Ovary (tissue), 9 donors: ENCODE measurements around the gene SF3A2. TPM values are rescaled to one million over a fixed set of nuclear protein-coding genes. Genes with fewer than 3 reads are reported as not detected.
A peak's percentile ranks its signal among the peaks of the same experiment; 100 is the strongest.

Experiments used
- DNase-seq, 5 donors: peaks; one replicate each; pipeline ENCODE4 v3.0.0-alpha.2; 2019 to 2020
- H3K27ac ChIP-seq, 2 donors: fragments of 200-600 bp; one replicate each; pipeline versions ENCODE4 v1.5.1 to v1.8.0; 2019 to 2022
- H3K27me3 ChIP-seq: fragments of 200-600 bp; one replicate; pipeline ENCODE4 v1.8.0; 2022
- H3K36me3 ChIP-seq: fragments of 200-600 bp; sonication (generic); one replicate; pipeline ENCODE4 v1.5.1; 2019
- H3K4me1 ChIP-seq: one replicate; pipeline ENCODE4 v1.8.1; 2013; ENCODE audit warnings: mild to moderate bottlenecking, moderate library complexity; ENCODE audit not compliant: insufficient read depth
- H3K4me3 ChIP-seq: fragments of 200-600 bp; sonication (generic); one replicate; pipeline ENCODE4 v1.5.1; 2017
- H3K9me3 ChIP-seq, 2 donors: fragments of 200-600 bp in 1 of 2; sonication (generic) in 1 of 2; one replicate each; pipeline versions ENCODE4 v1.5.1 to v1.8.1; 2013 to 2019; ENCODE audit warnings: mild to moderate bottlenecking in 1 of 2, moderate library complexity in 1 of 2
- EP300 ChIP-seq: sonication (generic); formaldehyde crosslinking; IDR thresholded peaks from one replicate; pipeline ENCODE4 v1.6.1; 2017; ENCODE audit warnings: antibody characterized with exemption
- POLR2A ChIP-seq: fragments of 450-650 bp; IDR thresholded peaks from one replicate; pipeline ENCODE4 v1.6.1; 2017; ENCODE audit warnings: antibody characterized with exemption, mild to moderate bottlenecking, moderate library complexity
- WGBS, 3 donors: extraction: QIAGEN DNeasy Blood & Tissue Kit in 1 of 3; methylation state at CpG; one replicate each; pipeline versions ENCODE4 v1.1.5 to v1.1.7; 2013 to 2017; 5-methylcytosine and 5-hydroxymethylcytosine counted together
- intact Hi-C, 4 donors: fragments of 100-400 bp; cut with DNase I; formaldehyde crosslinking; loops; one replicate each; pipeline versions ENCODE4 v1.11.0 to v1.15.1; 2022 to 2023
- polyA plus RNA-seq, 2 donors: library from polyadenylated mRNA; stranded (reverse); fragments of 200-250 nt in 1 of 2; fragments of 350-450 nt in 1 of 2; fragmentation: Illumina TruSeq in 1 of 2; extraction: RNeasy Lipid Tissue Mini Kit (QIAGEN cat#74804) in 1 of 2; gene quantifications; one replicate each; pipeline ENCODE4 v1.2.3, GENCODE V29; 2013 to 2014
- total RNA-seq, 7 donors: library from RNA; depleted of rRNA in 2 of 7; stranded (reverse); fragments of >200 nt in 2 of 7; fragmentation: NEBNext Ultra II Directional in 3 of 7; extraction: Animal tissue kit (Norgen Biotek cat#: 25700) in 3 of 7; gene quantifications; one replicate each; pipeline versions ENCODE4 v1.1.0 to v1.2.4, GENCODE V29; 2016 to 2023
- TF ChIP-seq, protein P1 (sequence below), 3 donors: fragments of 450-650 bp in 2 of 3; fragments of 200-600 bp in 1 of 3; IDR thresholded peaks; one replicate each; pipeline versions ENCODE4 v1.5.1 to v1.8.0; 2016 to 2022; ENCODE audit warnings: antibody characterized with exemption in 3 of 3, mild to moderate bottlenecking in 1 of 3
- donor health status: DM: no; HTN: no; CAD: no; lungs with moderate emphysema.
- donor health status: DM: no; HTN: no; CAD: no.
- donor health status: Bipolar disorder and iron deficiency.
- donor health status: DM: yes; HTN: yes; CAD: no.
- donor health status: DM: no; HTN: no; CAD: no.
- donor health status: DM: yes; HTN: yes; CAD: no.

Gene SF3A2
- total and polyA plus RNA-seq, 9 donors, result 13.7 to 137 (median 89.8) TPM

DNA sequence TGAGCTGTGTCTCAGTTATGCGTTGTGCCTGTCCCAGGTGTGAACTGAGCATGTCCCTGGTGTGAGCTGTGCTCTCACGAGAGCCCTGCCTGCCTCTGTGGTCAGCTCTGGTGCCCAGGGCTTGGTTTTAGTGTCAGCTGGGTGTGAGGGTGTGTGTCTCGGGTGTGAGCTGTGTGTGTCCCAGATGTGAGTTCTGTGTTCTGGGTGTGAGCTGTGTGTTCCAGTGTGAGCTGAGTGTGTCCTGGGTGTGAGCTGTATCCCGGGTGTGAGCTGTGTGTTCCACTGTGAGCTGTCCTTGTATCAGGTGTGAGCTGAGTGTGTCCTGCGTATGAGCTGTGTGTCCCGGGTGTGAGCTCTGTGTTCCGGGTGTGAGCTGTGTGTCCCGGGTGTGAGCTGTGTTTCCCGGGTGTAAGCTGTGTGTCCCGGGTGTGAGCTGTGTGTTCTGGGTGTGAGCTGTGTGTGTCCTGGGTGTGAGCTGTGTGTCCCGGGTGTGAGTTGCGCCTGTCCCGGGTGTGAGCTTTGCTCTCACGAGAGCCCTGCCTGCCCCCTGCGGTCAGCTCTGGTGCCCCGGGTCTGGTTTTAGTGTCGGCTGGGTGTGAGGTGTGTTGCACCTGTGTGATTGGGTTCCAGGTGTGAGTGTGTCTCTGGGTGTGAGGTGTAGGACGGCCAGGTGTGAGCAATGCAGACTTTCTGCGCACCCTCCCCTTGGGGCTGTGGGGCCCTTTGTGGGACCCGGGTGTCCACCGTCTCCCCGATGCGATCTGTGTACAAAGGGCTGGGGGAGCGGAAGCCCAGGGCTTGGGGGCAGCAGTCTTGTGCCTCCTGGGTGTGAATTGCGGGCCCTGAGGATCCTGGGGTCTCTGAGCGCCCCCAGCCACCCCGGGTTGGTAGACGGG lies 52.4 kb downstream of the SF3A2 start:
- H3K27ac ChIP-seq, result no peak overlapping the region

GRCh38 chr19:2289714-2290435 lies 53.3 kb downstream of the SF3A2 start:
- 1 to 3% (median 2%) methylated on average over 40 to 69 of the region's 74 CpGs for WGBS, 3 donors
- intact Hi-C loops, result no loop called here
- no peaks in the 10 kb centered on the region for H3K36me3 ChIP-seq
- TF ChIP-seq POLR2A (no peak), EP300 (no peak)
- TF ChIP-seq, protein P1, sequence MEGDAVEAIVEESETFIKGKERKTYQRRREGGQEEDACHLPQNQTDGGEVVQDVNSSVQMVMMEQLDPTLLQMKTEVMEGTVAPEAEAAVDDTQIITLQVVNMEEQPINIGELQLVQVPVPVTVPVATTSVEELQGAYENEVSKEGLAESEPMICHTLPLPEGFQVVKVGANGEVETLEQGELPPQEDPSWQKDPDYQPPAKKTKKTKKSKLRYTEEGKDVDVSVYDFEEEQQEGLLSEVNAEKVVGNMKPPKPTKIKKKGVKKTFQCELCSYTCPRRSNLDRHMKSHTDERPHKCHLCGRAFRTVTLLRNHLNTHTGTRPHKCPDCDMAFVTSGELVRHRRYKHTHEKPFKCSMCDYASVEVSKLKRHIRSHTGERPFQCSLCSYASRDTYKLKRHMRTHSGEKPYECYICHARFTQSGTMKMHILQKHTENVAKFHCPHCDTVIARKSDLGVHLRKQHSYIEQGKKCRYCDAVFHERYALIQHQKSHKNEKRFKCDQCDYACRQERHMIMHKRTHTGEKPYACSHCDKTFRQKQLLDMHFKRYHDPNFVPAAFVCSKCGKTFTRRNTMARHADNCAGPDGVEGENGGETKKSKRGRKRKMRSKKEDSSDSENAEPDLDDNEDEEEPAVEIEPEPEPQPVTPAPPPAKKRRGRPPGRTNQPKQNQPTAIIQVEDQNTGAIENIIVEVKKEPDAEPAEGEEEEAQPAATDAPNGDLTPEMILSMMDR (IDR thresholded peaks at IDR 0.05), result no peak
- DNase-seq, result no peak
- H3K27me3 ChIP-seq, result peaks cover 11% of the 10 kb centered on the region
- no peaks in the 10 kb centered on the region for H3K9me3 ChIP-seq
- H3K4me1 ChIP-seq, result peaks cover 12% of the 10 kb centered on the region
- no peak overlapping the region for H3K27ac ChIP-seq
- H3K4me3 ChIP-seq, result peak overlapping the region; percentile 1

More for the DNA sequence above, 52.4 kb downstream of the SF3A2 start:
- Histone ChIP-seq H3K36me3 (no peaks in the 10 kb centered on the region), H3K4me3 (no peak overlapping the region), H3K27me3 (peaks cover 11% of the 10 kb centered on the region), H3K9me3 (no peaks in the 10 kb centered on the region), H3K4me1 (peaks cover 11% of the 10 kb centered on the region)
- WGBS, 3 donors, result 55 to 62% (median 58%) methylated on average over 28 of the region's 28 CpGs
- TF ChIP-seq POLR2A (no peak), EP300 (no peak)
- TF ChIP-seq, protein P1 (IDR thresholded peaks at IDR 0.05), result no peak
- DNase-seq, result no peak
- intact Hi-C loops, result no loop called here

- Histone ChIP-seq H3K4me3 (peak overlapping the region; percentile 1), H3K36me3 (no peaks in the 10 kb centered on the region), H3K27me3 (peaks cover 11% of the 10 kb centered on the region), H3K27ac (no peak overlapping the region), H3K4me1 (peaks cover 12% of the 10 kb centered on the region), H3K9me3 (no peaks in the 10 kb centered on the region)
- no peak for DNase-seq
- 3 to 4% (median 3%) methylated on average over 42 to 82 of the region's 82 CpGs for WGBS, 3 donors
- TF ChIP-seq EP300, result no peak
- intact Hi-C loops, result no loop called here
Measured at GRCh38 chr19:2290441-2291184, 54.0 kb downstream of the SF3A2 start.

- intact Hi-C loops, result no loop called here
- Histone ChIP-seq H3K36me3 (no peaks in the 10 kb centered on the region), H3K27me3 (peaks cover 11% of the 10 kb centered on the region), H3K27ac (no peak overlapping the region), H3K4me3 (no peak overlapping the region), H3K4me1 (peaks cover 12% of the 10 kb centered on the region), H3K9me3 (no peaks in the 10 kb centered on the region)
- DNase-seq, result no peak
- TF ChIP-seq POLR2A (no peak), EP300 (no peak)
- TF ChIP-seq, protein P1 (IDR thresholded peaks at IDR 0.05), result no peak
- 0 to 5% (median 3%) methylated on average over 40 to 67 of the region's 67 CpGs for WGBS, 3 donors
Measured at GRCh38 chr19:2291185-2291751, 54.6 kb downstream of the SF3A2 start.
